Activated CD8-positive, alpha-beta memory T cell treated with anti-CD3 and anti-CD28 coated beads, Interleukin-2, amount 50 U/mL, for 1 hour (primary cell): Measurements from ENCODE around the gene CITED2.
"Not testable (repeated sequence)": the region's sequence is repeated elsewhere in the genome, so short reads cannot be mapped to it uniquely, and the experiment has no call there.

Experiments
- DNase-seq: peaks from one replicate; pipeline ENCODE4 v3.0.0-alpha.2; 2020; ENCODE audit errors: extremely low read depth

CITED2 gene

GRCh38 chr6:139364982-139365379 is 9.5 kb downstream of the CITED2 start:
- no peak for DNase-seq

- DNase-seq: no peak
Observed at GRCh38 chr6:139364302-139364981, 10.0 kb downstream of the CITED2 start.

- not testable (repeated sequence) for DNase-seq
Observed at GRCh38 chr6:139363797-139364196, 10.7 kb downstream of the CITED2 start.

GRCh38 chr6:139363123-139363522 is 11.3 kb downstream of the CITED2 start:
- DNase-seq: not testable (repeated sequence)

GRCh38 chr6:139361211-139361610 is 13.2 kb downstream of the CITED2 start:
- no peak for DNase-seq

GRCh38 chr6:139356924-139357323 is 17.5 kb downstream of the CITED2 start:
- no peak for DNase-seq

GRCh38 chr6:139355777-139356445 is 18.5 kb downstream of the CITED2 start:
- DNase-seq: no peak

- no peak for DNase-seq
Observed at GRCh38 chr6:139355172-139355571, 19.3 kb downstream of the CITED2 start.

GRCh38 chr6:139354189-139354588 is 20.3 kb downstream of the CITED2 start:
- DNase-seq: no peak

- DNase-seq: no peak
Observed at GRCh38 chr6:139349464-139350020, 24.9 kb downstream of the CITED2 start.

GRCh38 chr6:139346392-139346791 is 28.1 kb downstream of the CITED2 start:
- no peak for DNase-seq

GRCh38 chr6:139344186-139344963 is 30.1 kb downstream of the CITED2 start:
- no peak for DNase-seq

- no peak for DNase-seq
Observed at GRCh38 chr6:139343052-139343750, 31.2 kb downstream of the CITED2 start.

- DNase-seq: no peak
Observed at GRCh38 chr6:139341060-139341459, 33.4 kb downstream of the CITED2 start.

GRCh38 chr6:139338795-139339194 is 35.7 kb downstream of the CITED2 start:
- no peak for DNase-seq

GRCh38 chr6:139337830-139338229 is 36.6 kb downstream of the CITED2 start:
- no peak for DNase-seq

GRCh38 chr6:139337001-139337400 is 37.4 kb downstream of the CITED2 start:
- DNase-seq: no peak

- no peak for DNase-seq
Observed at GRCh38 chr6:139336488-139336887, 38.0 kb downstream of the CITED2 start.

GRCh38 chr6:139335447-139336210 is 38.8 kb downstream of the CITED2 start:
- no peak for DNase-seq

GRCh38 chr6:139334806-139335446 is 39.5 kb downstream of the CITED2 start:
- no peak for DNase-seq
